Prostate gland (tissue), 2 donors: Measurements from ENCODE around the gene XPO5. TPM values are rescaled to one million over a fixed set of nuclear protein-coding genes. Genes with fewer than 3 reads are reported as not detected.

Experiments
- DNase-seq: peaks from one replicate; pipeline ENCODE4 v3.0.0-alpha.2; 2019; ENCODE audit warnings: low spot score
- H3K27ac ChIP-seq, 2 donors: fragments of 200-600 bp; sonication (generic); 2 replicates each; pipeline ENCODE4 v1.5.1; 2017 to 2019
- H3K27me3 ChIP-seq: fragments of 200-600 bp; sonication (generic); replicated peaks from 2 replicates; pipeline ENCODE4 v1.5.1; 2019; ENCODE audit not compliant: insufficient read depth
- H3K36me3 ChIP-seq, 2 donors: fragments of 200-600 bp; sonication (generic); 1 replicate in 1 of 2; 2 replicates in 1 of 2; pipeline versions ENCODE4 v1.5.1 to v1.8.1; 2017 to 2019
- H3K4me1 ChIP-seq: fragments of 200-600 bp; sonication (generic); replicated peaks from 2 replicates; pipeline ENCODE4 v1.5.1; 2019
- H3K4me3 ChIP-seq, 2 donors: fragments of 200-600 bp; sonication (generic); 2 replicates each; pipeline ENCODE4 v1.5.1; 2017 to 2019
- H3K9me3 ChIP-seq: fragments of 200-600 bp; sonication (generic); 2 replicates; pipeline ENCODE4 v1.5.1; 2017
- POLR2A ChIP-seq: fragments of 450-650 bp; IDR thresholded peaks from one replicate; pipeline ENCODE4 v1.6.1; 2016; ENCODE audit warnings: antibody characterized with exemption, mild to moderate bottlenecking
- POLR2AphosphoS5 ChIP-seq: sonication (generic); formaldehyde crosslinking; IDR thresholded peaks from one replicate; pipeline ENCODE4 v1.6.1; 2017; ENCODE audit warnings: antibody characterized with exemption
- WGBS: methylation state at CpG from one replicate; pipeline ENCODE4 v1.1.5; 2018; 5-methylcytosine and 5-hydroxymethylcytosine counted together
- intact Hi-C: fragments of 100-400 bp; cut with DNase I; formaldehyde crosslinking; loops from one replicate; pipeline ENCODE4 v1.14.2; 2022
- total RNA-seq, 2 donors: library from RNA; depleted of rRNA; stranded (reverse); fragments of >200 nt; gene quantifications; one replicate each; pipeline ENCODE4 v1.1.0, GENCODE V29; 2016
- TF ChIP-seq, protein P1 (sequence below), 4 experiments: fragments of 200-600 bp in 2 of 4; fragments of 450-650 bp in 2 of 4; sonication (generic) in 2 of 4; IDR thresholded peaks; 1 replicate in 3 of 4; 2 replicates in 1 of 4; pipeline ENCODE4 v1.5.1; 2016 to 2019; ENCODE audit warnings: antibody characterized with exemption in 4 of 4, mild to moderate bottlenecking in 2 of 4, moderate library complexity in 2 of 4

Gene XPO5
- total RNA-seq, 2 donors from 2014 or later, result 17.9 to 33.3 TPM

GRCh38 chr6:43614396-43614730 is 38.5 kb upstream of the XPO5 start:
- intact Hi-C loops, result no loop called here
- no peak overlapping the region for H3K27ac ChIP-seq
- no peak overlapping the region for H3K4me3 ChIP-seq
- H3K27me3 ChIP-seq, result no peaks in the 10 kb centered on the region
- no peaks in the 10 kb centered on the region for H3K9me3 ChIP-seq
- WGBS, result 61% methylated on average over 3 of the region's 3 CpGs
- no peaks in the 10 kb centered on the region for H3K4me1 ChIP-seq
- peaks cover 0 to 11% of the 10 kb centered on the region in 2 donors for H3K36me3 ChIP-seq
- no peak for DNase-seq
- TF ChIP-seq, protein P1, sequence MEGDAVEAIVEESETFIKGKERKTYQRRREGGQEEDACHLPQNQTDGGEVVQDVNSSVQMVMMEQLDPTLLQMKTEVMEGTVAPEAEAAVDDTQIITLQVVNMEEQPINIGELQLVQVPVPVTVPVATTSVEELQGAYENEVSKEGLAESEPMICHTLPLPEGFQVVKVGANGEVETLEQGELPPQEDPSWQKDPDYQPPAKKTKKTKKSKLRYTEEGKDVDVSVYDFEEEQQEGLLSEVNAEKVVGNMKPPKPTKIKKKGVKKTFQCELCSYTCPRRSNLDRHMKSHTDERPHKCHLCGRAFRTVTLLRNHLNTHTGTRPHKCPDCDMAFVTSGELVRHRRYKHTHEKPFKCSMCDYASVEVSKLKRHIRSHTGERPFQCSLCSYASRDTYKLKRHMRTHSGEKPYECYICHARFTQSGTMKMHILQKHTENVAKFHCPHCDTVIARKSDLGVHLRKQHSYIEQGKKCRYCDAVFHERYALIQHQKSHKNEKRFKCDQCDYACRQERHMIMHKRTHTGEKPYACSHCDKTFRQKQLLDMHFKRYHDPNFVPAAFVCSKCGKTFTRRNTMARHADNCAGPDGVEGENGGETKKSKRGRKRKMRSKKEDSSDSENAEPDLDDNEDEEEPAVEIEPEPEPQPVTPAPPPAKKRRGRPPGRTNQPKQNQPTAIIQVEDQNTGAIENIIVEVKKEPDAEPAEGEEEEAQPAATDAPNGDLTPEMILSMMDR (IDR thresholded peaks at IDR 0.05), result no peak
- TF ChIP-seq POLR2A, result no peak
- no peak for TF ChIP-seq POLR2AphosphoS5

DNA sequence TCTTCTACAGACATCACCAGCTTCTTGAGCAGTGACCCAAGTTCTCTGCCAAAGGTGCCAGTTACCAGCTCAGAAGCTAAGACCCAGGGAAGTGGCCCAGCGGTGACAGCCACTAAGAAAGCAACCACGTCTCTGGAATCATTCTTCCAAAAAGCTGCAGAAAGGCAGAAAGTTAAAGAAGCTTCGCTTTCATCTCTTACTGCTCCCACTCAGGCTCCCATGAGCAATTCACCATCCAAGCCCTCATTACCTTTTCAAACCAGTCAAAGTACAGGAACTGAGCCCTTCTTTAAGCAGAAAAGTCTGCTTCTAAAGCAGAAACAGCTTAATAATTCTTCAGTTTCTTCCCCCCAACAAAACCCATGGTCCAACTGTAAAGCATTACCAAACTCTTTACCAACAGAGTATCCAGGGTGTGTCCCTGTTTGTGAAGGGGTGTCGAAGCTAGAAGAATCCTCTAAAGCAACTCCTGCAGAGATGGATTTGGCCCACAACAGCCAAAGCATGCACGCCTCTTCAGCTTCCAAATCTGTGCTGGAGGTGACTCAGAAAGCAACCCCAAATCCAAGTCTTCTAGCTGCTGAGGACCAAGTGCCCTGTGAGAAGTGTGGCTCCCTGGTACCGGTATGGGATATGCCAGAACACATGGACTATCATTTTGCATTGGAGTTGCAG is 38.0 kb upstream of the XPO5 start:
- H3K27ac ChIP-seq, result no peak overlapping the region
- 83% methylated on average over 6 of the region's 6 CpGs for WGBS
- no peak for DNase-seq
- no peak overlapping the region for H3K4me3 ChIP-seq
- no peaks in the 10 kb centered on the region for H3K27me3 ChIP-seq
- no peak for TF ChIP-seq POLR2A
- TF ChIP-seq POLR2AphosphoS5, result no peak
- TF ChIP-seq, protein P1 (IDR thresholded peaks at IDR 0.05), result no peak
- no peaks in the 10 kb centered on the region for H3K9me3 ChIP-seq
- H3K4me1 ChIP-seq, result no peaks in the 10 kb centered on the region
- peaks cover 0 to 11% of the 10 kb centered on the region in 2 donors for H3K36me3 ChIP-seq
- intact Hi-C loops, result no loop called here

GRCh38 chr6:43610431-43610830 is 34.6 kb upstream of the XPO5 start:
- H3K27ac ChIP-seq, result no peak overlapping the region
- intact Hi-C loops, result no loop called here
- H3K9me3 ChIP-seq, result no peaks in the 10 kb centered on the region
- WGBS, result 95% methylated on average over 5 of the region's 5 CpGs
- peaks cover 0 to 11% of the 10 kb centered on the region in 2 donors for H3K36me3 ChIP-seq
- H3K4me1 ChIP-seq, result no peaks in the 10 kb centered on the region
- TF ChIP-seq, protein P1 (IDR thresholded peaks at IDR 0.05), result no peak
- TF ChIP-seq POLR2A (no peak), POLR2AphosphoS5 (no peak)
- no peak overlapping the region for H3K4me3 ChIP-seq
- no peak for DNase-seq
- no peaks in the 10 kb centered on the region for H3K27me3 ChIP-seq

DNA sequence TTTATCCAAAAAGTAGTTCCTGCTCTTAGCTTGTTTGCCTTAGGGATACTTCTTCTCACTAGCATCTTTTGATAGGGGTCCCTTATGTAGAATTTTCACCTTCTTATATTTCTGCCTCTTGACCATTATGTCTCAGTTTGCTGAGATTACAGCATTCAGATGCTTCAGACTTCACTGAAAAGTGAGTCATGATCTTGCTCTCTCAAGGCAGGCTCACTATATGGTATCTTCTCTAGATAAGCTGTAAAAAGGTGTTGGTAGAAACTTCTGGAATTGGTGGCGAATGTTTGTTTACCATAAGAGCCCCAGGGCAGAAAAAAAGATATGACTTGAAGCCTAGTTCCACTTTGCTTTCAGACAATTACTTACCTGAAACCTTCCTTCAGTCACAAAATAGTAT is 33.6 kb upstream of the XPO5 start:
- Histone ChIP-seq H3K27me3 (no peaks in the 10 kb centered on the region), H3K4me3 (no peak overlapping the region), H3K27ac (no peak overlapping the region), H3K36me3 (peaks cover 0 to 10% of the 10 kb centered on the region in 2 donors), H3K4me1 (no peaks in the 10 kb centered on the region), H3K9me3 (no peaks in the 10 kb centered on the region)
- WGBS, result 68% methylated on average over 1 of the region's 1 CpG
- DNase-seq, result no peak
- TF ChIP-seq POLR2A (no peak), POLR2AphosphoS5 (no peak)
- TF ChIP-seq, protein P1 (IDR thresholded peaks at IDR 0.05), result no peak
- intact Hi-C loops, result no loop called here

DNA sequence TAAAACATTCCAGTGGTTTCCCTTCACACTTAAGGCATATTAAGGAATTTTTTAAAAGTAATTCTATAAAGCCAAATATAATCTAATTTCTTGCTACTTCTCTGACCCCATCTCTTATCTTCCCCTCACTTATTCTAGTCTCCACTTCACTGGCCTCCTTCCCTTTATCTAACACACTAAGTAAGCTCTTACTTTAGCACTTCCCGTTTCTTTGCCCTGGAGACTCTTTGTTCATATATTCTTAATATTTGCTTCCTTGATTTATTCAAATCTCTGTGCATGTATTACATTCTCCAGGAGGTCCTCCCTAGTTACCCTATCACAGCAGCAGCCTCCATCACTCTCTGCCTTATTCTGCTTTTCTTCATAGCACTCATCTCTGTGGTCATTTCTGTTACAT is 33.0 kb upstream of the XPO5 start:
- TF ChIP-seq POLR2AphosphoS5 (no peak), POLR2A (no peak)
- TF ChIP-seq, protein P1 (IDR thresholded peaks at IDR 0.05), result no peak
- no peaks in the 10 kb centered on the region for H3K27me3 ChIP-seq
- peaks cover 0 to 4% of the 10 kb centered on the region in 2 donors for H3K36me3 ChIP-seq
- intact Hi-C loops, result no loop called here
- no peak for DNase-seq
- 60% methylated on average over 1 of the region's 1 CpG for WGBS
- H3K4me3 ChIP-seq, result no peak overlapping the region
- H3K4me1 ChIP-seq, result no peaks in the 10 kb centered on the region
- H3K27ac ChIP-seq, result no peak overlapping the region
- H3K9me3 ChIP-seq, result no peaks in the 10 kb centered on the region
